Neural progenitor cell (in vitro differentiated cells): ENCODE measurements around the gene GLIPR1L1. TPM values are rescaled to one million over a fixed set of nuclear protein-coding genes. Genes with fewer than 3 reads are reported as not detected.

Source experiments
- DNase-seq: peaks from one replicate; pipeline ENCODE4 v3.0.0-alpha.2; 2016; ENCODE audit warnings: low spot score
- H2AFZ ChIP-seq: fragments of 200-600 bp; sonication (generic); replicated peaks from 2 replicates; pipeline ENCODE4 v1.6.1; 2016; ENCODE audit warnings: antibody characterized with exemption
- H3F3A ChIP-seq: fragments of 200-600 bp; sonication (generic); 2 replicates; pipeline ENCODE4 v1.6.1; 2016; ENCODE audit warnings: antibody characterized with exemption, low read depth
- H3K27ac ChIP-seq: fragments of 200-600 bp; sonication (generic); 2 replicates; pipeline ENCODE4 v1.5.1; 2016; ENCODE audit warnings: mild to moderate bottlenecking
- H3K27me3 ChIP-seq: fragments of 200-600 bp; sonication (generic); 2 replicates; pipeline ENCODE4 v1.6.1; 2016; ENCODE audit warnings: mild to moderate bottlenecking, moderate library complexity
- H3K36me3 ChIP-seq: fragments of 200-600 bp; sonication (generic); 2 replicates; pipeline ENCODE4 v1.5.1; 2016
- H3K4me1 ChIP-seq: fragments of 200-600 bp; sonication (generic); 2 replicates; pipeline ENCODE4 v1.6.1; 2016; ENCODE audit warnings: mixed run types
- H3K4me2 ChIP-seq: fragments of 200-600 bp; sonication (generic); 2 replicates; pipeline ENCODE4 v1.6.1; 2016
- H3K4me3 ChIP-seq: fragments of 200-600 bp; sonication (generic); 2 replicates; pipeline ENCODE4 v1.5.1; 2016
- H3K79me2 ChIP-seq: fragments of 200-600 bp; sonication (generic); 2 replicates; pipeline ENCODE4 v1.6.1; 2016; ENCODE audit warnings: low read depth
- H3K9ac ChIP-seq: fragments of 200-600 bp; sonication (generic); 2 replicates; pipeline ENCODE4 v1.6.1; 2016
- H3K9me3 ChIP-seq: fragments of 200-600 bp; sonication (generic); 2 replicates; pipeline ENCODE4 v1.5.1; 2016; ENCODE audit warnings: low read depth
- H4K20me1 ChIP-seq: fragments of 200-600 bp; sonication (generic); 2 replicates; pipeline ENCODE4 v1.6.1; 2016; ENCODE audit warnings: low read depth
- H3K27ac Mint-ChIP-seq: 3 replicates; pipeline ENCODE4 v1.8.0; 2021; ENCODE audit warnings: mixed read lengths
- H3K27me3 Mint-ChIP-seq: 2 replicates; pipeline ENCODE4 v1.8.0; 2022; ENCODE audit warnings: low read depth, mild to moderate bottlenecking, inconsistent platforms, moderate library complexity, mixed read lengths; ENCODE audit not compliant: insufficient read depth
- H3K36me3 Mint-ChIP-seq: 3 replicates; pipeline ENCODE4 v1.8.0; 2021; ENCODE audit warnings: mixed read lengths
- H3K4me1 Mint-ChIP-seq: 3 replicates; pipeline ENCODE4 v1.8.0; 2021; ENCODE audit warnings: mixed read lengths
- H3K4me3 Mint-ChIP-seq: 3 replicates; pipeline ENCODE4 v1.8.0; 2021; ENCODE audit warnings: mild to moderate bottlenecking, moderate library complexity, mixed read lengths
- H3K9me3 Mint-ChIP-seq: 3 replicates; pipeline ENCODE4 v1.8.0; 2020; ENCODE audit warnings: mixed read lengths
- EZH2 ChIP-seq: fragments of 200-600 bp; sonication (generic); IDR thresholded peaks from 2 replicates; pipeline ENCODE4 v1.6.1; 2017; ENCODE audit warnings: antibody characterized with exemption, mild to moderate bottlenecking, moderate library complexity
- EZH2phosphoT487 ChIP-seq: fragments of 200-600 bp; sonication (generic); IDR thresholded peaks from 2 replicates; pipeline ENCODE4 v1.6.1; 2017; ENCODE audit warnings: antibody characterized with exemption
- total RNA-seq: library from RNA; depleted of rRNA; stranded (reverse); fragments of >200 nt; gene quantifications from 2 replicates; pipeline ENCODE4 v1.2.3, GENCODE V29; 2015; ENCODE audit warnings: low replicate concordance
- TF ChIP-seq, protein P1 (sequence below): fragments of 200-600 bp; sonication (generic); IDR thresholded peaks from 2 replicates; pipeline ENCODE4 v1.5.1; 2017; ENCODE audit warnings: antibody characterized with exemption, mild to moderate bottlenecking

Gene GLIPR1L1
- total RNA-seq, 1 donor from 2014 or later = not detected

- H3K27me3 Mint-ChIP-seq = peaks cover 3% of the 10 kb centered on the region
- peaks cover 12% of the 10 kb centered on the region for H3K4me1 Mint-ChIP-seq
- no peak overlapping the region for H3K9ac ChIP-seq
- no peaks in the 10 kb centered on the region for H3F3A ChIP-seq
- DNase-seq = no peak
- H3K27ac Mint-ChIP-seq = no peak overlapping the region
- no peaks in the 10 kb centered on the region for H3K36me3 ChIP-seq
- H3K27me3 ChIP-seq = no peaks in the 10 kb centered on the region
- no peak overlapping the region for H3K4me3 Mint-ChIP-seq
- no peaks in the 10 kb centered on the region for H3K4me1 ChIP-seq
- H3K79me2 ChIP-seq = no peaks in the 10 kb centered on the region
- no peak overlapping the region for H3K4me3 ChIP-seq
- peaks cover 2% of the 10 kb centered on the region for H3K36me3 Mint-ChIP-seq
- H3K9me3 ChIP-seq = no peaks in the 10 kb centered on the region
- H3K4me2 ChIP-seq = no peak overlapping the region
- no peaks in the 10 kb centered on the region for H3K9me3 Mint-ChIP-seq
- no peak for TF ChIP-seq EZH2
- TF ChIP-seq EZH2phosphoT487 = no peak
- TF ChIP-seq, protein P1, sequence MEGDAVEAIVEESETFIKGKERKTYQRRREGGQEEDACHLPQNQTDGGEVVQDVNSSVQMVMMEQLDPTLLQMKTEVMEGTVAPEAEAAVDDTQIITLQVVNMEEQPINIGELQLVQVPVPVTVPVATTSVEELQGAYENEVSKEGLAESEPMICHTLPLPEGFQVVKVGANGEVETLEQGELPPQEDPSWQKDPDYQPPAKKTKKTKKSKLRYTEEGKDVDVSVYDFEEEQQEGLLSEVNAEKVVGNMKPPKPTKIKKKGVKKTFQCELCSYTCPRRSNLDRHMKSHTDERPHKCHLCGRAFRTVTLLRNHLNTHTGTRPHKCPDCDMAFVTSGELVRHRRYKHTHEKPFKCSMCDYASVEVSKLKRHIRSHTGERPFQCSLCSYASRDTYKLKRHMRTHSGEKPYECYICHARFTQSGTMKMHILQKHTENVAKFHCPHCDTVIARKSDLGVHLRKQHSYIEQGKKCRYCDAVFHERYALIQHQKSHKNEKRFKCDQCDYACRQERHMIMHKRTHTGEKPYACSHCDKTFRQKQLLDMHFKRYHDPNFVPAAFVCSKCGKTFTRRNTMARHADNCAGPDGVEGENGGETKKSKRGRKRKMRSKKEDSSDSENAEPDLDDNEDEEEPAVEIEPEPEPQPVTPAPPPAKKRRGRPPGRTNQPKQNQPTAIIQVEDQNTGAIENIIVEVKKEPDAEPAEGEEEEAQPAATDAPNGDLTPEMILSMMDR = no peak
- no peak overlapping the region for H3K27ac ChIP-seq
- no peaks in the 10 kb centered on the region for H4K20me1 ChIP-seq
- H2AFZ ChIP-seq = no peak overlapping the region
Measured at GRCh38 chr12:75308279-75308678, 26.2 kb upstream of the GLIPR1L1 start.

DNA sequence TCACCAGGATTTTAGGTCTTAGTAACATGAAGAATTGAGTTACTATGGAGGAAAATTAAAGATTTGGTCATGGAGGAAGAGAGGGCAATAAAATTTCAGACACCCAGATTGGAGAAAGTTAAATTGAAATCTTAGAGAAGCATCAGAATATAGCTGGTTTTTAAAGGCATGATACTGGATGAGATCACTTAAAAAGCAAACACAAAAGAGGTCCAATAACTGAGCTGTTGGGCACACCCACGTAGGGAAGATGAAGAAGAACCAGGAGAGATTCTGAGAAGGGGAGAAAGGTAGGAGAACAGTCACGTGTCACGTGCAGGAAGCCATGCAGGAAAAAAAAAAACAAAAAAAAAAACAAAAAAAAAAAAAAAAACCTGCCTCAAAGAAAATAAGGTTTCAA is 23.1 kb upstream of the GLIPR1L1 start:
- Mint-ChIP-seq H3K4me1 (peaks cover 12% of the 10 kb centered on the region), H3K27ac (no peak overlapping the region), H3K4me3 (no peak overlapping the region), H3K27me3 (peaks cover 3% of the 10 kb centered on the region), H3K9me3 (no peaks in the 10 kb centered on the region), H3K36me3 (peaks cover 2% of the 10 kb centered on the region)
- DNase-seq = no peak
- no peak overlapping the region for H3K4me2 ChIP-seq
- H2AFZ ChIP-seq = no peak overlapping the region
- no peak overlapping the region for H3K4me3 ChIP-seq
- no peaks in the 10 kb centered on the region for H4K20me1 ChIP-seq
- TF ChIP-seq EZH2 = no peak
- no peak for TF ChIP-seq EZH2phosphoT487
- TF ChIP-seq, protein P1 = no peak
- H3F3A ChIP-seq = no peaks in the 10 kb centered on the region
- H3K9ac ChIP-seq = no peak overlapping the region
- H3K4me1 ChIP-seq = no peaks in the 10 kb centered on the region
- no peaks in the 10 kb centered on the region for H3K79me2 ChIP-seq
- no peaks in the 10 kb centered on the region for H3K9me3 ChIP-seq
- H3K27me3 ChIP-seq = no peaks in the 10 kb centered on the region
- H3K36me3 ChIP-seq = no peaks in the 10 kb centered on the region
- H3K27ac ChIP-seq = no peak overlapping the region

DNA sequence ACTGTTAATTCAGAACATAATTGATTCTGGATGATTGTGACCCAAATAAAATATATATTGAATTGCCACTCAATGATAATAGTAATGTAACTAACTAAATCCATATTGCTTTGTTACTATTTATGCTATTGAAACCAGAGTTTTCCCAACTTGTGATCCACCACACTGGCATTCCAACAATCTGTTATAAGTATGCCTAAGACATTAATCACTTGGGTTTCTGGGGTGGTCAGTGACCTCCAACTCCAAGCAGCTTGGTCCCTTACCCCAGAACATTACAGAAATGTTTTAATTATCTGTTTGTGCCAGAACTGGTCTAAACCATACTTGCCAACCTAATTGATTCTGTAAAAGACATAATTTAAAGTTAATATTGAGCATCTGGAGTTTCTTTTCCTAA is 19.0 kb upstream of the GLIPR1L1 start:
- Histone ChIP-seq H2AFZ (no peak overlapping the region), H3K4me3 (no peak overlapping the region), H3K9ac (no peak overlapping the region), H3K4me2 (no peak overlapping the region), H4K20me1 (no peaks in the 10 kb centered on the region), H3K4me1 (peaks cover 9% of the 10 kb centered on the region), H3K27me3 (no peaks in the 10 kb centered on the region), H3K27ac (no peak overlapping the region), H3K79me2 (no peaks in the 10 kb centered on the region), H3K9me3 (no peaks in the 10 kb centered on the region), H3K36me3 (no peaks in the 10 kb centered on the region), H3F3A (peaks cover 6% of the 10 kb centered on the region)
- TF ChIP-seq, protein P1 = no peak
- Mint-ChIP-seq H3K4me3 (no peak overlapping the region), H3K27ac (no peak overlapping the region), H3K9me3 (no peaks in the 10 kb centered on the region), H3K27me3 (no peaks in the 10 kb centered on the region), H3K36me3 (no peaks in the 10 kb centered on the region), H3K4me1 (peaks cover 25% of the 10 kb centered on the region)
- no peak for DNase-seq

DNA sequence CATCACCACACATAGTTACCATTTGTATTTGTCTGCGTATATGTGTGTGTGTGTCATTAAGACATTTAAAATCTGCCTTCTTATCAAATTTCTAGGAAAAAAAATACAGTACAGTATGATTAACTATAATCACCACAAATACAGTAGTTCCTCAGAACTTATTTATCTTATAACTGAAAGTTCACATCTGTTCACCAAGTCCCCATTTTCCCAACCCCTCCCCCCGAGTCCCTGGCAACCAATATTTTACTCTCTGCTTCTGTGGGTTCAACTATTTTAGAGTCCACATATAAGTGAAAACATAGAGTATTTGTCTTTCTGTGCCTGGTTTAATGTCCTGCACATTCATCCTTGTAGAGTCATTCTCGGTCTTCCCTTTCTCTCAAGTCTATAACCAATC is 16.7 kb upstream of the GLIPR1L1 start:
- no peak overlapping the region for H3K4me3 Mint-ChIP-seq
- Histone ChIP-seq H3K9ac (no peak overlapping the region), H3K36me3 (no peaks in the 10 kb centered on the region), H3K27me3 (no peaks in the 10 kb centered on the region), H2AFZ (no peak overlapping the region), H3K4me3 (no peak overlapping the region), H3K27ac (no peak overlapping the region), H4K20me1 (no peaks in the 10 kb centered on the region), H3F3A (peaks cover 6% of the 10 kb centered on the region), H3K79me2 (no peaks in the 10 kb centered on the region), H3K4me1 (peaks cover 9% of the 10 kb centered on the region), H3K4me2 (no peak overlapping the region), H3K9me3 (no peaks in the 10 kb centered on the region)
- H3K36me3 Mint-ChIP-seq = no peaks in the 10 kb centered on the region
- H3K4me1 Mint-ChIP-seq = peaks cover 16% of the 10 kb centered on the region
- TF ChIP-seq EZH2 (no peak), EZH2phosphoT487 (no peak)
- TF ChIP-seq, protein P1 = no peak
- no peak overlapping the region for H3K27ac Mint-ChIP-seq
- H3K27me3 Mint-ChIP-seq = no peaks in the 10 kb centered on the region
- no peak for DNase-seq
- no peaks in the 10 kb centered on the region for H3K9me3 Mint-ChIP-seq
